NCI-H1105 (cell line): ENCODE data around the gene PHLDA3.

Source experiments
- DNase-seq: peaks from one replicate; lab custom pipeline; 2025; lab: John Stamatoyannopoulos, UW

Gene PHLDA3

GRCh38 chr1:201461645-201462441 lies 7.1 kb downstream of the PHLDA3 start:
- no peak for DNase-seq

GRCh38 chr1:201460814-201461644 lies 8.0 kb downstream of the PHLDA3 start:
- DNase-seq: no peak

GRCh38 chr1:201459775-201460174 lies 9.2 kb downstream of the PHLDA3 start:
- no peak for DNase-seq

- no peak for DNase-seq
Measured at GRCh38 chr1:201459052-201459451, 9.9 kb downstream of the PHLDA3 start.

- no peak for DNase-seq
Measured at GRCh38 chr1:201457508-201457960, 11.5 kb downstream of the PHLDA3 start.

GRCh38 chr1:201456499-201457309 lies 12.3 kb downstream of the PHLDA3 start:
- no peak for DNase-seq

GRCh38 chr1:201455098-201455497 lies 13.9 kb downstream of the PHLDA3 start:
- no peak for DNase-seq

GRCh38 chr1:201454608-201455007 lies 14.4 kb downstream of the PHLDA3 start:
- no peak for DNase-seq

- no peak for DNase-seq
Measured at GRCh38 chr1:201452866-201453265, 16.1 kb downstream of the PHLDA3 start.

- DNase-seq: no peak
Measured at GRCh38 chr1:201450721-201451291, 18.2 kb downstream of the PHLDA3 start.

GRCh38 chr1:201448990-201449389 lies 20.0 kb downstream of the PHLDA3 start:
- DNase-seq: no peak

GRCh38 chr1:201447903-201448871 lies 20.8 kb downstream of the PHLDA3 start:
- peak; percentile 59 for DNase-seq

- DNase-seq: no peak
Measured at GRCh38 chr1:201445310-201445709, 23.7 kb downstream of the PHLDA3 start.

GRCh38 chr1:201444792-201445191 lies 24.2 kb downstream of the PHLDA3 start:
- DNase-seq: no peak

GRCh38 chr1:201443747-201444146 lies 25.2 kb downstream of the PHLDA3 start:
- DNase-seq: no peak

GRCh38 chr1:201436969-201437368 lies 32.0 kb downstream of the PHLDA3 start:
- DNase-seq: no peak

GRCh38 chr1:201436393-201436792 lies 32.6 kb downstream of the PHLDA3 start:
- DNase-seq: no peak

GRCh38 chr1:201434266-201434665 lies 34.7 kb downstream of the PHLDA3 start:
- DNase-seq: no peak

GRCh38 chr1:201433609-201434008 lies 35.4 kb downstream of the PHLDA3 start:
- no peak for DNase-seq

GRCh38 chr1:201430776-201431175 lies 38.2 kb downstream of the PHLDA3 start:
- DNase-seq: no peak
